ENCODE data around the gene CHAF1B.
"Not testable (repeated sequence)": the region's sequence is repeated elsewhere in the genome, so short reads cannot be mapped to it uniquely, and the experiment has no call there.

The CHAF1B gene

GRCh38 chr21:36388835-36389234 is 3.6 kb downstream of the CHAF1B start:
- no peak for DNase-seq (ENCODE audit: low read depth in 2 of 2)

GRCh38 chr21:36391649-36392048 is 6.5 kb downstream of the CHAF1B start:
- not testable (repeated sequence) for DNase-seq (ENCODE audit: low read depth in 2 of 2)

GRCh38 chr21:36395353-36396111 is 10.3 kb downstream of the CHAF1B start:
- no peak for DNase-seq (ENCODE audit: low read depth in 2 of 2)

- DNase-seq (ENCODE audit: low read depth in 2 of 2) = no peak
Measured at GRCh38 chr21:36396325-36396724, 11.1 kb downstream of the CHAF1B start.

- DNase-seq (ENCODE audit: low read depth in 2 of 2) = no peak
Measured at GRCh38 chr21:36396971-36397370, 11.8 kb downstream of the CHAF1B start.

- DNase-seq (ENCODE audit: low read depth in 2 of 2) = no peak
Measured at GRCh38 chr21:36397606-36398005, 12.4 kb downstream of the CHAF1B start.

GRCh38 chr21:36399736-36400135 is 14.5 kb downstream of the CHAF1B start:
- not testable (repeated sequence) for DNase-seq (ENCODE audit: low read depth in 2 of 2)

GRCh38 chr21:36400719-36401118 is 15.5 kb downstream of the CHAF1B start:
- DNase-seq (ENCODE audit: low read depth in 2 of 2) = no peak

- DNase-seq (ENCODE audit: low read depth in 2 of 2) = no peak
Measured at GRCh38 chr21:36402339-36402738, 17.1 kb downstream of the CHAF1B start.

- DNase-seq (ENCODE audit: low read depth in 2 of 2) = no peak
Measured at GRCh38 chr21:36403713-36404112, 18.5 kb downstream of the CHAF1B start.

- DNase-seq (ENCODE audit: low read depth in 2 of 2) = no peak
Measured at GRCh38 chr21:36408568-36408967, 23.4 kb downstream of the CHAF1B start.

GRCh38 chr21:36411301-36411700 is 26.1 kb downstream of the CHAF1B start:
- no peak for DNase-seq (ENCODE audit: low read depth in 2 of 2)

- DNase-seq (ENCODE audit: low read depth in 2 of 2) = no peak
Measured at GRCh38 chr21:36412916-36413315, 27.7 kb downstream of the CHAF1B start.

GRCh38 chr21:36415375-36415774 is 30.2 kb downstream of the CHAF1B start:
- DNase-seq (ENCODE audit: low read depth in 2 of 2) = no peak

- no peak for DNase-seq (ENCODE audit: low read depth in 2 of 2)
Measured at GRCh38 chr21:36419241-36419640, 34.0 kb downstream of the CHAF1B start.

GRCh38 chr21:36419996-36420395 is 34.8 kb downstream of the CHAF1B start:
- peak; percentile 7 to 26 for DNase-seq (ENCODE audit: low read depth in 2 of 2)

GRCh38 chr21:36420571-36421339 is 35.6 kb downstream of the CHAF1B start:
- no peak for DNase-seq (ENCODE audit: low read depth in 2 of 2)

GRCh38 chr21:36422279-36423098 is 37.3 kb downstream of the CHAF1B start:
- DNase-seq (ENCODE audit: low read depth in 2 of 2) = peak in 1 of 2 donors; percentile 30

GRCh38 chr21:36423771-36424433 is 38.7 kb downstream of the CHAF1B start:
- no peak for DNase-seq (ENCODE audit: low read depth in 2 of 2)

- DNase-seq (ENCODE audit: low read depth in 2 of 2) = no peak
Measured at GRCh38 chr21:36424592-36424991, 39.4 kb downstream of the CHAF1B start.

- DNase-seq (ENCODE audit: low read depth in 2 of 2) = no peak
Measured at GRCh38 chr21:36425286-36425685, 40.1 kb downstream of the CHAF1B start.

- DNase-seq (ENCODE audit: low read depth in 2 of 2) = no peak
Measured at GRCh38 chr21:36427502-36427901, 42.3 kb downstream of the CHAF1B start.

All from activated CD4-positive, alpha-beta T cell treated with anti-CD3 and anti-CD28 coated beads for 24 hours (primary cell).